Measurements from ENCODE around the gene SLC9A3. TPM values are rescaled to one million over a fixed set of nuclear protein-coding genes. Genes with fewer than 3 reads are reported as not detected.

Gene SLC9A3
- polyA plus RNA-seq, 1 experiment, result 0.76 TPM

- POLR2A ChIA-PET, result no interaction called here
- TF ChIP-seq CTCF (IDR thresholded peaks at IDR 0.05; ENCODE audit: low read depth, low read length), result no peak
- Histone ChIP-seq H3K9me3 (ENCODE audit: control insufficient read depth, insufficient read depth, low read length) (peaks cover 10% of the 10 kb centered on the region; the same call in 1 of the 2 replicates), H3K27me3 (ENCODE audit: control insufficient read depth, insufficient read depth, low read length) (peaks cover 23% of the 10 kb centered on the region), H3K4me3 (ENCODE audit: low read depth, low read length) (no peak overlapping the region), H3K27ac (ENCODE audit: low read depth, low read length) (no peak overlapping the region)
- CTCF ChIA-PET, result no interaction called here
- no peak for DNase-seq (ENCODE audit: low read depth, low spot score)
Observed at GRCh38 chr5:499233-500209, 24.7 kb downstream of the SLC9A3 start.

- ChIA-PET POLR2A (no interaction called here), CTCF (no interaction called here)
- Histone ChIP-seq H3K9me3 (ENCODE audit: control insufficient read depth, insufficient read depth, low read length) (peaks cover 11% of the 10 kb centered on the region; the same call in 1 of the 2 replicates), H3K27ac (ENCODE audit: low read depth, low read length) (no peak overlapping the region), H3K4me3 (ENCODE audit: low read depth, low read length) (no peak overlapping the region), H3K27me3 (ENCODE audit: control insufficient read depth, insufficient read depth, low read length) (peaks cover 24% of the 10 kb centered on the region)
- no peak for TF ChIP-seq CTCF (IDR thresholded peaks at IDR 0.05; ENCODE audit: low read depth, low read length)
- no peak for DNase-seq (ENCODE audit: low read depth, low spot score)
Observed at GRCh38 chr5:497871-498509, 26.3 kb downstream of the SLC9A3 start.

- Histone ChIP-seq H3K4me3 (ENCODE audit: low read depth, low read length) (no peak overlapping the region), H3K9me3 (ENCODE audit: control insufficient read depth, insufficient read depth, low read length) (peaks cover 11% of the 10 kb centered on the region; the same call in 1 of the 2 replicates), H3K27me3 (ENCODE audit: control insufficient read depth, insufficient read depth, low read length) (peaks cover 26% of the 10 kb centered on the region), H3K27ac (ENCODE audit: low read depth, low read length) (no peak overlapping the region)
- ChIA-PET POLR2A (no interaction called here), CTCF (no interaction called here)
- no peak for DNase-seq (ENCODE audit: low read depth, low spot score)
- TF ChIP-seq CTCF (IDR thresholded peaks at IDR 0.05; ENCODE audit: low read depth, low read length), result no peak
Observed at GRCh38 chr5:497090-497700, 27.1 kb downstream of the SLC9A3 start.

GRCh38 chr5:496028-496427 is 28.2 kb downstream of the SLC9A3 start:
- H3K4me3 ChIP-seq (ENCODE audit: low read depth, low read length), result no peak overlapping the region
- no peak for DNase-seq (ENCODE audit: low read depth, low spot score)
- peaks cover 19% of the 10 kb centered on the region for H3K27me3 ChIP-seq (ENCODE audit: control insufficient read depth, insufficient read depth, low read length)
- CTCF ChIA-PET, result no interaction called here
- POLR2A ChIA-PET, result no interaction called here
- no peak for TF ChIP-seq CTCF (IDR thresholded peaks at IDR 0.05; ENCODE audit: low read depth, low read length)
- peaks cover 13% of the 10 kb centered on the region; the same call in 1 of the 2 replicates for H3K9me3 ChIP-seq (ENCODE audit: control insufficient read depth, insufficient read depth, low read length)
- no peak overlapping the region for H3K27ac ChIP-seq (ENCODE audit: low read depth, low read length)

Data from AG04450 (cell line).